T-helper 17 cell (primary cell): ENCODE results near the gene TBCB. TPM values are rescaled to one million over a fixed set of nuclear protein-coding genes. Genes with fewer than 3 reads are reported as not detected.
"Not testable (repeated sequence)": the region's sequence is repeated elsewhere in the genome, so short reads cannot be mapped to it uniquely, and the experiment has no call there.

Experiments
- ATAC-seq: fragments of 150-1000 bp; cut with Tn5 transposase; 2 replicates; pipeline ENCODE4 v1.10.0; 2021; ENCODE audit warnings: mild to moderate bottlenecking, moderate library complexity
- DNase-seq, 3 donors: peaks; one replicate each; pipeline versions ENCODE4 v3.0.0 to v3.0.0-alpha.2; 2020 to 2021
- H3K9me3 ChIP-seq: one replicate; pipeline ENCODE4 v1.7.0; 2013; ENCODE audit warnings: low read length, mild to moderate bottlenecking; ENCODE audit not compliant: control insufficient read depth, poor library complexity, severe bottlenecking
- H3K27ac Mint-ChIP-seq: one replicate; pipeline ENCODE4 v1.8.0; 2022; ENCODE audit warnings: mild to moderate bottlenecking, moderate library complexity, mixed read lengths
- H3K27me3 Mint-ChIP-seq: one replicate; pipeline ENCODE4 v1.8.0; 2022; ENCODE audit warnings: mixed read lengths
- H3K36me3 Mint-ChIP-seq: one replicate; pipeline ENCODE4 v1.8.0; 2022; ENCODE audit warnings: low read depth, mixed read lengths
- H3K4me1 Mint-ChIP-seq: one replicate; pipeline ENCODE4 v1.8.0; 2022; ENCODE audit warnings: mild to moderate bottlenecking, mixed read lengths
- H3K4me3 Mint-ChIP-seq: one replicate; pipeline ENCODE4 v1.8.0; 2022; ENCODE audit warnings: mild to moderate bottlenecking, moderate library complexity, mixed read lengths
- total RNA-seq, 4 donors: library from RNA in 2 of 4; stranded (reverse) in 2 of 4; gene quantifications; one replicate each; pipeline ENCODE4 v1.2.3 and lab custom pipeline; 2022 to 2026

TBCB gene
- total RNA-seq, 2 donors from 2014 or later: 127 to 131 TPM

DNA sequence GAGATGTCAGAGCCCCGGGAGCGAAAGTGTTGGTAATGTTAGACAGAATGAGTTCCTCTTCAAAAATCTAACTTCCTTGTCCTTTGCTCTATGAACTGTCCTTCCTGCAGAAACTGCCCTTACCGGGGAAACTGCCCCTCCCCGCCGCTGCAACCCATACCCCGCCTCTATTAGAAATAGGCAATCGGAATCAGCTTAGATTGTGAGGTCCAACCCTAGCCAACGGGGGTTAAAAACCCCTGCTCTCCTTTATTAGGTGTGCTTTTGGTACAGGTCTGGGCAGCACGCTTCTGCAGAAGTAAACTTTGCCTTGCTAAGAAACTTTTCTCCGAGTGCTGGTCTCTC is 13.1 kb downstream of the TBCB start:
- peak overlapping the region; percentile 91 for H3K4me3 Mint-ChIP-seq
- DNase-seq: no peak
- peak overlapping the region; percentile 78 for H3K27ac Mint-ChIP-seq
- peak; percentile 9 for ATAC-seq
- H3K4me1 Mint-ChIP-seq: peaks cover 12% of the 10 kb centered on the region
- H3K36me3 Mint-ChIP-seq: peaks cover 5% of the 10 kb centered on the region
- H3K27me3 Mint-ChIP-seq: no peaks in the 10 kb centered on the region
- H3K9me3 ChIP-seq: no peaks in the 10 kb centered on the region

DNA sequence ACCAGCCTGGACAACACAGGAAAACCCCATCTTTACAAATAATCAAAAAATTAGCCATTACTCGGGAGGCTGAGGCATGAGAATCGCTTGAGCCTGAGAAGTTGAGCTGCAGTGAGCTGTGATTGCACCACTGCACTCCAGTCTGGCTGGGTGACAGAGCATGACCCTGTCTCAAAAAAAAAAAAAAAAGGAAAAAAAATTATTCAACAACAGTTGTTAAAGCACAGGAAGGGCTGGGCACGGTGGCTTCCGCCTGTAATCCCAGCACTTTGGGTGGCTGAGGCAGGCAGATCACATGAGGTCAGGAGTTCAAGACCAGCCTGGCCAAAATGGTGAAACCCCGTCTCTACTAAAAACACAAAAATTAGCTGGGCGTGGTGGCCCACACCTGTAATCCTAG is 16.0 kb downstream of the TBCB start:
- not testable (repeated sequence) for H3K27me3 Mint-ChIP-seq, DNase-seq, H3K4me3 Mint-ChIP-seq, ATAC-seq, H3K36me3 Mint-ChIP-seq, H3K9me3 ChIP-seq
- peak overlapping the region; percentile 83 for H3K27ac Mint-ChIP-seq
- H3K4me1 Mint-ChIP-seq: peaks cover 12% of the 10 kb centered on the region

DNA sequence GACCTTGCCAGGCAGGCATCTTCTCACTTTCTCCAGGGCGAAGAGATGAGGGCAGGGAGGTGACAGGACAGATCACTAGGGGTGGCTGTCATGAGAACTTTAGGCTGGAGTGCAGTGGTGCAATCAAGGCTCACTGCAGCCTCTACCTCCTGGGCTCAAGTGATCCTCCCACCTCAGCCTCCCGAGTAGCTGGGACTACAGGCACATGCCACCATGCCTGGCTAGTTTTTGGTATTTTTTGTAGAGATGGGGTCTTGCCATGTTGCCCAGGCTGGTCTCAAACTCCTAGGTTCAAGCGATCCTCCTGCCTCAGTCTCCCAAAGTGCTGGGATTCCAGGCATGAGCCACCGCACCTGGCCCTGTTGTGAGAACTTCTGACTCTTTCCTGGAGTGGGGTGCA is 19.6 kb downstream of the TBCB start:
- H3K9me3 ChIP-seq, H3K36me3 Mint-ChIP-seq, ATAC-seq, H3K4me3 Mint-ChIP-seq, H3K27ac Mint-ChIP-seq, DNase-seq, H3K27me3 Mint-ChIP-seq: not testable (repeated sequence)
- peaks cover 16% of the 10 kb centered on the region for H3K4me1 Mint-ChIP-seq

DNA sequence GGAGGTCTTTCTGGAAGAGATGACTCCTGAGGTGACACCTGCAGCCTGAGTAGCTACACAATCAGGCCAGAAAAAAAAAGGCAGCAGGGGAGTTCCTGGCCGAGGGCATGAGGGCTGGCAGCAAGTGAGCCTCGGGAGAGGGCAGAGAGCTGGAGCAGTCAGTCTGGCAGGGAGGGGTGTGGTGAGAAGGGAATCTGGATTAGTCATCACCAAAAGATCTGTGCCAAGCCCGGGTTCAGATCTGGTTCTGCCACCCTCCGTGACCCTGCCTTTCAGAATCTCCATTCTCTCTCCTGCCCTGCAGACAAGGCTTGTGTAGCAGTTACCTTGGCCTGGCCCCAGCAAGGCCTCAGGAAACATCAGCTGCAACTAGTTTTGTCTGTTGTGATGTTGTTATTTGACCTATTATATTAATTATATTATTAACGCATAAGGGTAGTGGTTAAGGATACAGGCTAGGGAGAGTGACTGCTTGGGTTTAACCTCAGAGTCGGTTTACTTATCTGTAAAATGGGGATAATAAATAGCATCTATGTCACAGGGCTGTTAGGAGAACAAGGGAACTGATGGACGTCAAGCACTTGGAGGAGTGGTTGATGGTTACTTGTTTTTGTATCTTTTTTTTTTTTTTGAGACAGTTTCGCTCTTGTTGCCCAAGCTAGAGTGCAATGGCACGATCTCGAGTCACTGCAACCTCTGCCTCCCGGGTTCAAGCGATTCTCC is 21.9 kb downstream of the TBCB start:
- Mint-ChIP-seq H3K4me1 (peaks cover 19% of the 10 kb centered on the region), H3K27ac (peak overlapping the region; percentile 53), H3K27me3 (no peaks in the 10 kb centered on the region), H3K4me3 (no peak overlapping the region), H3K36me3 (no peaks in the 10 kb centered on the region)
- DNase-seq: no peak
- ATAC-seq: no peak
- no peaks in the 10 kb centered on the region for H3K9me3 ChIP-seq

DNA sequence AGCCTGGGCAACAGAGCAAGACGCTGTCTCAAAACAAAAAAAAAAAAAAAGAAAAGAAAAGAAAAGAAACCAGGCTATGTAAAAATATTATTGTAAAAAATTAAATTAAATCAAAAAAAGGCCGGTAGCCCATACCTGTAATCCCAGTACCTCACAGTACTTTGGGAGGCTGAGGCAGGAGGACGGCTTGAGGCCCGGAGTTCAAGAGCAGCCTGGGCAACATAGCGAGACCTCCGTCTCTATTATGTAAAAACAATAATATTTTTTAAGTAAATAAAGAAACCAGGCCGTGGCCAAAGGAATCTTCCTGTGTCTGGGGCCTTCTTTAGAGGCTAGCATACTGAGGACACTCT is 23.8 kb downstream of the TBCB start:
- no peak for ATAC-seq
- no peak for DNase-seq
- Mint-ChIP-seq H3K4me1 (peaks cover 22% of the 10 kb centered on the region), H3K27ac (peak overlapping the region; percentile 95), H3K4me3 (peak overlapping the region; percentile 95), H3K36me3 (peaks cover 4% of the 10 kb centered on the region), H3K27me3 (no peaks in the 10 kb centered on the region)
- no peaks in the 10 kb centered on the region for H3K9me3 ChIP-seq

DNA sequence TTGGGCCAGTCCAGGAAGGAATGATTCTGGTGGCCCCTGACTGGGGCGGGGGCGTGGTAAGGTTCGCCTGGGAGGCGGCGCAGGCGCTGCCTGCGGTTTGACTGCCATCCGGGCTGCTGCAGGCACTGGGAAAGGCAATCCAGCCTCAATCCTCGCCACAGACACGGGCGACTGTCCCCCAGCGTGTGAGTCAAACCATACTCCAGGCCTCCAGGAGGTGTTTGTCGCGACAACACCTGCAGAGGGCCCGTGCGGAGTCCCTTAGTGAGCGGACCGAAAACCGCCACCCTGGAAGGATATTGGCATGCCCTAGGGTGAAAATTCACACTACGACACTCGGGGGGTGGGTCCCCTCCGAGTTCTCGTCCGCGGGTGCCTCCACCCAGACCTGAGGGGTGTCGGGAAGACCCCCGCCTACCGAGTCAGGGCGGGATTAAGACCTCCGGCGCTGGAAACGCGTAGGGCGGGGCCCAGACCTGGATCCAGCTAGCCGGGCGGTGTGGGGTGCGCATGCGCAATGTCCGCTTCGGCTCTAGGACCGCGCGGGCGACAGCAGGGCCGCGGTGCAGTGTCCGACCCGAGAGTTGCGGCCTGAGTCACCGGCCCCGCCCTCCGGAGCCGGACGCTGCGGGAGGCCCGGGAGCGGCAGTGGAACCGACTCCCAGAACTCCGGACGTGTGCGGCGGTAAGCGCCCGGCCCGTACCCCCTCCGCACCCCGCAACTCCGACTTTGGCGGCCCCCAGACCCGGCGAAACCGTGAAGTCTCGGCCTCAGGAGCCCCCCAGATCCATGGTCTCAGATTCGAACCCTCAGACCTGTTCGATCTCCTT is 24.4 kb downstream of the TBCB start, which contains the start of gene CAPNS1:
CAPNS1 (plus strand) TSS at position 594 of the 831 bp plus-strand sequence. CDS start 946 bp downstream, outside the sequence.
- peak within 1 kb of the TSS; percentile 95 for H3K27ac Mint-ChIP-seq
- no peaks in the 10 kb centered on the region for H3K27me3 Mint-ChIP-seq
- peaks cover 22% of the 10 kb centered on the region for H3K4me1 Mint-ChIP-seq
- H3K36me3 Mint-ChIP-seq: peaks cover 4% of the 10 kb centered on the region
- no peaks in the 10 kb centered on the region for H3K9me3 ChIP-seq
- ATAC-seq (peak; percentile 73), DNase-seq (peak; percentile 80 to 89 (median 86))
- H3K4me3 Mint-ChIP-seq: peak within 1 kb of the TSS; percentile 95

DNA sequence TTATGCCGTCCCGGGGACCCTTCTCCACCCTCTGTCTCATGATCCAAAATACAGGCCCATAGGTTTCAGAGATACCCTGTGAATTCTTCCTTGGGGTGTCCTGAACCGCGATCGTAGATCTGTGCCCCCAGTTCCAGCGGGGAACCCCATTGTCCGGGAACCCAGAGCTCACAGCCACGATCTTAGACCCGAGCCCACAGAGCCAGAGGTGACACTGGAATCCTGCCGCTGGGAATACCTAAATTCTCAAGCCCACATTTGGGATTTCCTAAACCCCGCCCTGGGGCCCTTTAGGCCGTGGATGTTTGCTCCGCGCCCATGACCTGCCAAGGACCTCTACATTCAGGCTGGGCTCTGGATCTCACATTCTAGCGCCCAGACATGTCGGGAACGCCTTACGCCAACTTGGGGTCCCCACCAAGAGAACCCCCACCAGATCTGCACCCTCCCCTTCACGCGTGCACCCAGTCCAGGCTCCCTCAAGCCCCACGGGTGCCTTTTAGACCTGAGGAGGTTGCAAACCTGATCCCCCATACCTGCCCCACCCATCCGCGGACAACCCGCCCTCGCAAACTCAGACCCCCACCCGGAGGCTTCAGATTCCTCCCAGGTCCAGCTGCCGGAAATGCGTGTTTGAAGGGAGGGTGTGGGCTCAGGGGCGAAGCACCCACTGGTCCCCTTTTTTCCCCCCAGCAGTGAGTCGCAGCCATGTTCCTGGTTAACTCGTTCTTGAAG is 25.2 kb downstream of the TBCB start:
- ATAC-seq (peak; percentile 22), DNase-seq (no peak)
- H3K27ac Mint-ChIP-seq: peak overlapping the region; percentile 95

DNA sequence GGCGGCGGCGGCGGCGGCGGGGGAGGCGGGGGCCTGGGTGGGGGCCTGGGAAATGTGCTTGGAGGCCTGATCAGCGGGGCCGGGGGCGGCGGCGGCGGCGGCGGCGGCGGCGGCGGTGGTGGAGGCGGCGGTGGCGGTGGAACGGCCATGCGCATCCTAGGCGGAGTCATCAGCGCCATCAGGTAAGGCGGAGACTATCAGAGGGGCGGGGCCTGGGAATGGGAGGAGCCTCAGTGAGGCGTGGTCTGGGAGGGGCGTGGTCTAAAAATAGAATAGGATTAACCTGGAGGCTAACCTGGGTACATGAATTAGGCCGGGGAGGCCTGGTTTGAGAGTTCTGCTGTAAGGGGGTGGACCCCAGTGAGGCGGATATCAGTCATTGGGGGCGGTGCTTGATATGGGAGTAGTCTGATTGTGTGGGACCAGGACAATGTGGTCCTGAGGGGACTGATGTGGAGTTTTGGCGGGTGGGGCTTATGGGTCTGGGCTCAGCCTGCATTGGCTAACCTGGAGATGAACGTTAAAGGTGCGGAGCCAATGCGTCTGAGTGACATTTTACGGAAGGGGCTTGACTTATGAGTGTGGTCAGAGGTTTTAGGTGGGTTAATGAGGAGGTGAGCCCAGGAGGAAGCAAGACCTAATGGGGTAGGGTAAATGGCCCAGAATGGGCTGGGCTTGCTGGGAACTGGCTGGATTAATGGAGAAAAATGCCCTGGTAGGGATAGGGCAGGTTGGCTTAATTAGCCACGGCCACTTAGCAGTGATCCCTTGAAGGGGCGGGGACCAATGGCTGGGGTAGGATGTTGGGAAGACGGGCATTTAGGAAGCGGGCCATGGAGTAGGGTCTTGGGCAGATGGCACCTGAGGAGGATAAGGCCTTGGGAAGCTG is 26.0 kb downstream of the TBCB start:
- Mint-ChIP-seq H3K27ac (peak overlapping the region; percentile 95), H3K36me3 (peaks cover 5% of the 10 kb centered on the region), H3K4me1 (peaks cover 22% of the 10 kb centered on the region), H3K4me3 (peak overlapping the region; percentile 95), H3K27me3 (no peaks in the 10 kb centered on the region)
- no peaks in the 10 kb centered on the region for H3K9me3 ChIP-seq
- DNase-seq (peak; percentile 79 to 91 (median 88)), ATAC-seq (peak; percentile 85)

More for the DNA sequence above, 25.2 kb downstream of the TBCB start:
- Mint-ChIP-seq H3K4me1 (peaks cover 22% of the 10 kb centered on the region), H3K4me3 (peak overlapping the region; percentile 95), H3K27me3 (no peaks in the 10 kb centered on the region), H3K36me3 (peaks cover 4% of the 10 kb centered on the region)
- H3K9me3 ChIP-seq: no peaks in the 10 kb centered on the region

DNA sequence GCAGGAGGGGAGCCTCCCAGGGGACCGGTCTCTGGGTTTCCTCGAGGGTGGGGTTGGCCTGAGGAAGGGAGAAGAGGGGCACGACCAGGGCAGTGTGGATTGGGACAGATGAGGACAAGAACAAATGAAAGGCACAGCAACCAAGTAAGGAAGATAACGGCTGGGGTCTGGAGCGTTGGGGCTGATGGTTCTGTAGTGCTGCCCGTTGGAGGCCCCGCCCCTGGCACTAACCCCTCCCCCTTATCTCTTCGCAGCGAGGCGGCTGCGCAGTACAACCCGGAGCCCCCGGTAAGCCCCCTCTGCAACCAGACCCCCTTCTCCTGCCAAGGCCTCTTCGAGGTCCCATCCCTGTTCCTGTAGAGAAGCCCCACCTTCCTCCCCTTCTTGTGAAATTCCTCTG is 26.8 kb downstream of the TBCB start:
- no peak overlapping the region for H3K27ac Mint-ChIP-seq
- peaks cover 16% of the 10 kb centered on the region for H3K4me1 Mint-ChIP-seq
- no peak overlapping the region for H3K4me3 Mint-ChIP-seq
- ATAC-seq (no peak), DNase-seq (no peak)
- H3K9me3 ChIP-seq: no peaks in the 10 kb centered on the region
- peaks cover 8% of the 10 kb centered on the region for H3K36me3 Mint-ChIP-seq
- H3K27me3 Mint-ChIP-seq: no peaks in the 10 kb centered on the region

DNA sequence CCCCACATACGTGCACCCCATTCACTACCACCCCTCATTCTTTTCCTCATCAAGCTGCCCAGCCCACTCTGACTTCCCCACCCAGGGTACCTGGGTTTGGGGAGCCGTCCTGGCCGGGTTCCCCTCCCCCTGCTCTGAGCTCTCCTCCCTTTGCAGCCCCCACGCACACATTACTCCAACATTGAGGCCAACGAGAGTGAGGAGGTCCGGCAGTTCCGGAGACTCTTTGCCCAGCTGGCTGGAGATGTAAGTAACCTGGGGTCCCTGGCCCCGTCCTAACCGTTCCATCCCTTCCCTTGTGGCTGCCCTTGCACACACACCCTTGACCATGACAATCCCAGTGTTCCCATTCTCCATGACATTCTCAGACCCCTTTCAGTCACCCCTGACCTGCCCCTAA is 27.2 kb downstream of the TBCB start:
- H3K9me3 ChIP-seq: no peaks in the 10 kb centered on the region
- peaks cover 18% of the 10 kb centered on the region for H3K4me1 Mint-ChIP-seq
- no peak for ATAC-seq
- DNase-seq: no peak
- no peak overlapping the region for H3K27ac Mint-ChIP-seq
- peaks cover 8% of the 10 kb centered on the region for H3K36me3 Mint-ChIP-seq
- H3K27me3 Mint-ChIP-seq: no peaks in the 10 kb centered on the region
- peak overlapping the region; percentile 41 for H3K4me3 Mint-ChIP-seq

DNA sequence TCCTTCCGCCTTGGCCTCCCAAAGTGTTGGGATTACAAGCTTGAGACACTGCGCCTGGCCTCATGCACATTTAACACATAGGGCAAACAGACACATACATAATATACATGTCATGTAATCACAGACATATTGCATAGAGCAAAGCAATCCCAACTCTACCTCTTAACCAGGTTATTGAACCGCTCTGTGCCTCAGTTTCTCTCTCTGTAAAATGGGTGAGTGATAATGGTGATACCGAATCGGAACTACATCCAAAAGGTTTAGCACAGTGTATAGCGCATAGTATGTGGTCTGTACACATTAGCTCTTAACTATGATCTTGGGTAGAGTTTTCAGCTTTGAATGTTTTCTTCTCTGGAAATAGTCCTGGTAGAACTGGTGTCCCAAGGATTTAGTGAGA is 29.4 kb downstream of the TBCB start:
- Mint-ChIP-seq H3K4me3 (peak overlapping the region; percentile 43), H3K27me3 (no peaks in the 10 kb centered on the region), H3K27ac (no peak overlapping the region), H3K36me3 (peaks cover 11% of the 10 kb centered on the region), H3K4me1 (peaks cover 22% of the 10 kb centered on the region)
- no peaks in the 10 kb centered on the region for H3K9me3 ChIP-seq
- DNase-seq: no peak
- no peak for ATAC-seq

DNA sequence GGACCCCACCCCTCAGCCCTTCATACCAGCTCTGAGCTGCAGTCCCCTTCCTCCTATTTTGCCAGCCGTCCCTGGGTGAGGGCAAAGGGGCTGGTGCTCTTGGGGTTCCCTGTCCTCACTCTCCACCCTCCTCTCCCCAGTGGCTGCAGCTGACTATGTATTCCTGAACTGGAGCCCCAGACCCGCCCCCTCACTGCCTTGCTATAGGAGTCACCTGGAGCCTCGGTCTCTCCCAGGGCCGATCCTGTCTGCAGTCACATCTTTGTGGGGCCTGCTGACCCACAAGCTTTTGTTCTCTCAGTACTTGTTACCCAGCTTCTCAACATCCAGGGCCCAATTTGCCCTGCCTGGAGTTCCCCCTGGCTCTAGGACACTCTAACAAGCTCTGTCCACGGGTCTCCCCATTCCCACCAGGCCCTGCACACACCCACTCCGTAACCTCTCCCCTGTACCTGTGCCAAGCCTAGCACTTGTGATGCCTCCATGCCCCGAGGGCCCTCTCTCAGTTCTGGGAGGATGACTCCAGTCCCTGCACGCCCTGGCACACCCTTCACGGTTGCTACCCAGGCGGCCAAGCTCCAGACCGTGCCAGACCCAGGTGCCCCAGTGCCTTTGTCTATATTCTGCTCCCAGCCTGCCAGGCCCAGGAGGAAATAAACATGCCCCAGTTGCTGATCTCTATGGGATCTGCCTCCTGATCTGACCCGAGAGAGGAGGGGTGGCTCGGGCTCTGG is 34.6 kb downstream of the TBCB start:
- no peaks in the 10 kb centered on the region for H3K27me3 Mint-ChIP-seq
- peak overlapping the region; percentile 49 for H3K27ac Mint-ChIP-seq
- DNase-seq: no peak
- no peak overlapping the region for H3K4me3 Mint-ChIP-seq
- H3K36me3 Mint-ChIP-seq: peaks cover 14% of the 10 kb centered on the region
- H3K4me1 Mint-ChIP-seq: peaks cover 9% of the 10 kb centered on the region
- ATAC-seq: no peak
- H3K9me3 ChIP-seq: no peaks in the 10 kb centered on the region
